ENCODE measurements around the gene PTPN20.

Gene PTPN20

GRCh38 chr10:47035819-47036337, 124.7 kb downstream of the PTPN20 start:
- no peak for DNase-seq

GRCh38 chr10:47036771-47037170, 125.5 kb downstream of the PTPN20 start:
- DNase-seq: no peak

- DNase-seq: no peak
Observed at GRCh38 chr10:47037654-47038425, 126.6 kb downstream of the PTPN20 start.

GRCh38 chr10:47038881-47039561, 127.8 kb downstream of the PTPN20 start:
- DNase-seq: no peak

DNA sequence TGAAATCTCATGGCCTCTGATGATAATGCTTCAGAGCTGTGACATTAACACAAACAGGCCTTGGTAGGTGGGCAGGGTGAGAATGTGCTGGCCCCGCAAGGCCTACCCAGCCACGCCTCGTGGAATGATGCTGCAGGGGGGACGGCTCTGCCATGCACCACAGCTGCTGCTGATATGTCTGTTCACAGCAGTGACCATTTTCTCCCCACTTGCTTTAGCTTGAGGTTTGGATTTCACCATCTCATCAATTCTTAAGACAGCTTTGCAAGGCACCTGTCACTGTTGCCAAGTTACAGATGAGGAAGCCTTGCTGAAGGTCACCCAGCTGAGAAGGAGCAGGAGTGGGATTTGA, 128.3 kb downstream of the PTPN20 start:
- DNase-seq: no peak

- no peak for DNase-seq
Observed at GRCh38 chr10:47040041-47040491, 128.8 kb downstream of the PTPN20 start.

DNA sequence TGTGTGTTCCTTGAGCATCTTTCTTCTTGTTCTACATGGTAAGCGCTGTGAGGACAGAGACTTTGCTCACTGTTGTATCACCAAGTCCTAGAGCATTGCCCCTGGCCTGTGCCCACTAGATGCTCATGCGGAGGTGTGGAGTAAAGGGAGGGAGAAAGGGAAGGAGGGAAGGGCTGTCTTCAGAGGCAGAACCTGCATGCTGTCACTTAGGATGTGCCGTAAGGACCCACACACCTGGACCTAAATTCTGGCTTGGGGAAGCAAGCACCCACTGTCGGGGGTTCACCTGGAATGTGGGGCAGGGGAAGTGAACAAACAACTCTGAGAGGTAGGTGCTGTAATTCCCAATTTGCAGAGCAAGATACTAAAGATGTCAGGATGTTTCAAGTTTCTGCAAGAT, 129.5 kb downstream of the PTPN20 start:
- DNase-seq: no peak

DNA sequence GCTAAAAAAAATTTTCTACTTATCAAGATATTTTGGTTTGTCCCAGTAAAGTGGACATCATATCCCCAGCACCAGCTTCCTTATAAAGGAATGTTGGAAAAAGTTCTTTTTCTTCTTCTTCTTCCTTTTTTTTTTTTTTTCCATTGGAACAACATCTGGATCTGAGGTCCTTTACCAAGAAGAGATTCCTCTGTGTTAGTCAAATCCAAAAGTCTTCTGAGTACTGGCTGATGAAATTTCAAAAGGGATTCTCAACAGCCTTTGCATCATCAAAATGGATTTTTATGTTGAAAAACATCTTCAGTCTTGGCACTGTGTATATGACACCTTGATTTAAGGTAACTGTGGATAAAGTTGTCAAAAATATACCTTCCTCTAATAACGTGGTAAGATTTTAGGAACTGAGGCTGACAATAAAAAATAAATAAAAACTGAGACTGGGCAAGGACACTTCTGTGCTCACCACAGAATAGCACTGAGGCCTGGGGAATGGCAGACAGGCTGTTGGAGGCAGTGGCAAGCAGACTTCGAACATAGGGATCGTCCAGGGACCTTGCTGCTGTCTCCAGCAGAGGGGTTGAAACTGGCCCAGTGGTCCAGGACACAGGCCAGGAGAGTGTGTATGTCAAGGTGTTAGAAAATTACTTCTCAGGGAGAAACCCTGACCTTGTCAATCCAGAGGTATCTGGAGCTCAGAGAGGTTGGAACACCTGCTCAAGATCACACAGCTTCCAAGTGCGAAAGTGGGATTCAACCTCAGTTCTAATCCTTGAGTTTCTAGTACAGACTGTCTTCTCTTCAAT, 130.4 kb downstream of the PTPN20 start:
- DNase-seq: no peak

GRCh38 chr10:47042199-47042473, 130.9 kb downstream of the PTPN20 start:
- no peak for DNase-seq

DNA sequence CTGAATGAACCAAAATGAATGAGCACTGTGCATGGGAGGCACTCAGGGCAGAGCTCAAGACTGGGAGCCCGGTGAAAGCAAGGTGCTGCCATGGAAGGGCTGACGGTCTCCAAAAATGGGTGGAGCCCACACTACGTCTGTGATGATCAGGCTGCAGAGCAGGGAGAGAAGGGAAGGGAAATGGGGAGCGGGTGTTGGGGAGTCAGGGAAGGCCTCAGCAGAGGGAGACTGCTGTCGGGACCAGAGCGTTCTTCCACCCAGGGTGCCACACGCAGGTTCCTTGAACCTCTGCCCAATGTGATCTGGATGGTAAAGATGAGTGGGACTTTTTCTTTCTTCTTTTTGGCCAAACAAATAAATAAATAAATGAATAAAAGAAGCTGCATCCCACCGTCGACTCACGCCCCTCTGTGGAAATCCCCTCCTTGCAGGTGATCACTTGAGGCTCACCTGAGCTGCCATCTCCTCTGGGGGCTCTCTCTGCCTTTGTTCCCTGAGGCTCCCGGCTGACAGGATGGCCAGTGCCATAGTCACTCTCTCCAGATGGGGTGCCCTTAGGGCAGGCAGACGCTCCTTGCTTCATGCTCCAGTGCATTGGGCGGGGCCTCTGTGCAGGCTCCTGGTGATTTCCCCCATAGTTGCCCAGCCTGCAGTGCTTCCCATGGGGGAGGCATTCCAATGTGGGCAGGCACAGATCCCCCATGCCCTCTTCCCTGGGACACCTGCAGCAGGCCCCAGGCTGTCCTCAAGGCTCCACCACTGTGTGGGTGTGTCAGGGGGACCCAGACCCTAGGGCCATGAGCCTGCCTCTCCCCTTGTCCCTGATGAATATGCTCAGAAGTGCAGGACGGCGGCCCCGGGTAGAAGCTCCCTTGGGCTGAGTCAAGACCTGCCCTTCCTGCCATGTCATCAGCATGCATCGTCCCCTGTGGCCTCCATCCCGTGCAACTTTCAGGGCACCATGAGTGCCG, 131.8 kb downstream of the PTPN20 start:
- DNase-seq: no peak

GRCh38 chr10:47043928-47044538, 132.8 kb downstream of the PTPN20 start:
- DNase-seq: no peak

- DNase-seq: no peak
Observed at GRCh38 chr10:47044741-47045140, 133.5 kb downstream of the PTPN20 start.

DNA sequence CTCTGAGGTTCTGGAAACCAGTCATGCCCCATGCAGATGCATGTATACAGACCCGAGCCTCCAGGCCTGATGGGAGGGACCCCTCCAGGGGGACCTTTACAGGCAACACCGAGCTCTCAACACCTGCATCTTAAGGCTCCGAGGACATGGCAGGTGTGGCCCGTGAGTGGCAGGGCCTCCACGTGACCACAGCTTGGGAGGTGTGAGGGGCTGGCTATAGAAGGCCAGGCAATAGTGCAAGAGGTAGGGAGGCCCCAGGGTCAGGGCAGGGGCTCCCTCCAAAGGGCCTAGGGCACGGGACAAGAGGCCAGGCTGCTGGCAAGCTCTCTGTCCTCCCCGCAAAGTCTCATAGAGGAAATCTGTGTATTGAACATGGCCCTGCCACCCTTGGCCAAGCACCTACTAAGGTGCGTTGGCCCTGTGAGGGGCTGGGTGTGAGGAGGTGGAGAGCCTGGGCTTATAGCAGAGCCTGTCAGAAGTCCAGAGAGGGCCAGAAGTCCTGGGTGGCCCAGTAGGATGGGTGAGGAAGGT, 134.2 kb downstream of the PTPN20 start:
- DNase-seq: no peak

GRCh38 chr10:47046321-47047126, 135.3 kb downstream of the PTPN20 start:
- DNase-seq: no peak

- no peak for DNase-seq
Observed at GRCh38 chr10:47047127-47047504, 135.9 kb downstream of the PTPN20 start.

- peak; percentile 56 for DNase-seq
Observed at GRCh38 chr10:47047577-47048525, 136.6 kb downstream of the PTPN20 start.

- DNase-seq: no peak
Observed at GRCh38 chr10:47048526-47048905, 137.3 kb downstream of the PTPN20 start.

- DNase-seq: no peak
Observed at GRCh38 chr10:47049056-47049851, 138.0 kb downstream of the PTPN20 start.

- DNase-seq: no peak
Observed at GRCh38 chr10:47049906-47050305, 138.7 kb downstream of the PTPN20 start.

Data from CD4-positive, alpha-beta T cell treated with Interferon gamma for 1 hour (primary cell).